Heart left ventricle (tissue), 16 donors: ENCODE results near the gene POLR2C. TPM values are rescaled to one million over a fixed set of nuclear protein-coding genes. Genes with fewer than 3 reads are reported as not detected.

Experiments
- ATAC-seq, 4 donors: fragments of 200-7000 bp; cut with Tn5 transposase; one replicate each; pipeline ENCODE4 v1.9.1; 2020 to 2022; ENCODE audit warnings: moderate library complexity in 4 of 4, mild to moderate bottlenecking in 3 of 4, moderate number of reproducible peaks in 1 of 4
- DNase-seq, 5 donors: peaks; one replicate each; pipeline ENCODE4 v3.0.0-alpha.2; 2020
- H3K27ac ChIP-seq, 12 donors: fragments of 200-600 bp; sonication (generic) in 4 of 12; one replicate each; pipeline versions ENCODE4 v1.5.0 to v1.8.0; 2016 to 2022; ENCODE audit warnings: mild to moderate bottlenecking in 2 of 12
- H3K27me3 ChIP-seq, 9 donors: fragments of 200-600 bp; sonication (generic) in 2 of 9; one replicate each; pipeline versions ENCODE4 v1.5.1 to v1.8.0; 2016 to 2022; ENCODE audit warnings: mild to moderate bottlenecking in 3 of 9
- H3K36me3 ChIP-seq, 9 donors: fragments of 200-600 bp; sonication (generic) in 2 of 9; one replicate each; pipeline versions ENCODE4 v1.5.0 to v1.8.0; 2018 to 2022; ENCODE audit warnings: mild to moderate bottlenecking in 2 of 9
- H3K4me1 ChIP-seq, 12 donors: fragments of 200-600 bp; sonication (generic) in 4 of 12; one replicate each; pipeline versions ENCODE4 v1.5.0 to v1.8.0; 2016 to 2022; ENCODE audit warnings: mild to moderate bottlenecking in 3 of 12
- H3K4me3 ChIP-seq, 12 donors: fragments of 200-600 bp; sonication (generic) in 4 of 12; one replicate each; pipeline versions ENCODE4 v1.5.0 to v1.8.0; 2017 to 2022; ENCODE audit warnings: mild to moderate bottlenecking in 9 of 12, moderate library complexity in 4 of 12
- H3K9me3 ChIP-seq, 12 donors: fragments of 200-600 bp; sonication (generic) in 4 of 12; one replicate each; pipeline versions ENCODE4 v1.5.0 to v1.8.0; 2016 to 2022; ENCODE audit warnings: mild to moderate bottlenecking in 1 of 12
- CTCF ChIP-seq, 12 donors: fragments of 200-600 bp; sonication (generic) in 4 of 12; IDR thresholded peaks; one replicate each; pipeline versions ENCODE4 v1.5.0 to v1.8.0; 2018 to 2022; ENCODE audit warnings: antibody characterized with exemption in 12 of 12, mild to moderate bottlenecking in 5 of 12
- POLR2A ChIP-seq, 2 donors: fragments of 450-650 bp; IDR thresholded peaks; one replicate each; pipeline ENCODE4 v1.6.1; 2017; ENCODE audit warnings: antibody characterized with exemption in 2 of 2, mild to moderate bottlenecking in 2 of 2, moderate library complexity in 2 of 2
- whole genome bisulfite sequencing, 4 donors: extraction: QIAGEN DNeasy Blood & Tissue Kit in 2 of 4; methylation state at CpG; one replicate each; pipeline versions ENCODE4 v1.1.5 to v1.1.7; 2013 to 2018; 5-methylcytosine and 5-hydroxymethylcytosine counted together
- intact Hi-C, 10 donors: fragments of 100-400 bp; cut with DNase I; formaldehyde crosslinking; loops; one replicate each; pipeline versions ENCODE4 v1.11.1 to v1.14.2; 2022
- long read RNA-seq, 3 donors: library from polyadenylated mRNA; unstranded; transcript quantifications; one replicate each; pipeline ENCODE4 v2.0.0, GENCODE V29; 2020 to 2021
- polyA plus RNA-seq, 2 donors: library from polyadenylated mRNA; stranded (reverse); fragments of 200-250 nt; gene quantifications; one replicate each; pipeline ENCODE4 v1.2.3, GENCODE V29; 2013
- total RNA-seq, 9 donors: library from RNA; depleted of rRNA in 2 of 9; stranded (reverse); fragments of >200 nt in 2 of 9; fragmentation: NEBNext Ultra II Directional in 3 of 9; extraction: Animal tissue kit (Norgen Biotek cat#: 25700) in 3 of 9; gene quantifications; one replicate each; pipeline versions ENCODE4 v1.1.0 to v1.2.4, GENCODE V29; 2016 to 2023
- donor health status: ischemic (EF 13 %, LVEDD 7.1; RV severe dilation, severe dysfunction).
- donor health status: healthy with polysubstance abuse.
- donor health status: DM: no; HTN: yes; CAD: no.
- donor health status: DM: no; HTN: no; CAD: no.
- donor health status: ischemic (EF 25% LVEDD 6.9; RV normal size, moderate dysfunction).
- donor health status: ischemic (EF 25% LVEDD 5.7; RV mildly dilated, moderate dysfunction).
- donor health status: healthy.
- donor health status: DM: yes; HTN: yes; CAD: no.
- donor health status: ischemic (EF 35%, LVEDD 5.7; RV mildly dilated, moderate dysfunction).
- donor health status: nonischemic (EF 11% LVEDD 7.7; RV severe dilation, severe dysfunction).
- donor health status: DM: yes; HTN: yes; CAD: no.
- donor health status: PGD.
- donor health status: ischemic (EF 29% LVEDD 5.4; RV normal size, mild dysfunction).
- donor health status: nonischemic (EF 23%, LVEDD 6.1; RV moderate dilation, normal function).

POLR2C gene
- 10 to 100 TPM; 37.4 to 99.8 (median 48.7) TPM for total RNA-seq
- 10 to 100 TPM; 19.9 to 69.4 TPM for polyA plus RNA-seq
- long read RNA-seq, donor 1, transcript POLR2C-201 (9 exons, 2,057 nt) = major isoform, 29 of 42 reads
- long read RNA-seq, donor 1, partial matches to known transcripts = 5 of 42 reads
- long read RNA-seq, donor 1, other reads (novel, unspliced or antisense) = 8 of 42 reads
- long read RNA-seq, donor 2, transcript POLR2C-201 (9 exons, 2,057 nt) = major isoform, 132 of 142 reads
- long read RNA-seq, donor 2, partial matches to known transcripts = 4 of 142 reads
- long read RNA-seq, donor 2, other reads (novel, unspliced or antisense) = 5 of 142 reads
- long read RNA-seq, donor 3, transcript POLR2C-201 (9 exons, 2,057 nt) = major isoform, 46 of 60 reads
- long read RNA-seq, donor 3, partial matches to known transcripts = 11 of 60 reads
- long read RNA-seq, donor 3, other reads (novel, unspliced or antisense) = 2 of 60 reads

GRCh38 chr16:57462209-57462977 lies at the start of gene POLR2C:
TSS of gene POLR2C (plus strand) at chr16:57462679. CDS start at chr16:57462725, 46 bp downstream.
- Histone ChIP-seq H3K4me1 (peaks cover 0 to 32% (median 20%) of the 10 kb centered on the region in 12 donors), H3K9me3 (no peaks in the 10 kb centered on the region), H3K36me3 (peaks cover 0 to 82% (median 74%) of the 10 kb centered on the region in 9 donors), H3K4me3 (peak within 1 kb of the TSS; percentile 67 to 99 (median 88)), H3K27ac (peak within 1 kb of the TSS; percentile 54 to 93 (median 86)), H3K27me3 (no peaks in the 10 kb centered on the region)
- DNase-seq (peak; percentile 87 to 95 (median 90)), ATAC-seq (peak; percentile 81 to 92 (median 89))
- intact Hi-C loops = loop anchor here in 3 of 10 donors (2.0 to 5.0 kb wide), 2 partner anchors 54 to 55 kb away; no protein-coding TSS in a partner anchor
- TF ChIP-seq POLR2A (IDR thresholded peaks at IDR 0.05) (peak in 1 of 2 donors; percentile 83), CTCF (IDR thresholded peaks at IDR 0.05) (peak; percentile 90 to 99 (median 96))
- WGBS, 4 donors = 1 to 2% (median 2%) methylated on average over 28 to 47 of the region's 47 CpGs

GRCh38 chr16:57413301-57413730 lies 49.2 kb upstream of the POLR2C start:
- ATAC-seq (no peak), DNase-seq (no peak)
- Histone ChIP-seq H3K36me3 (no peaks in the 10 kb centered on the region), H3K9me3 (no peaks in the 10 kb centered on the region), H3K27me3 (no peaks in the 10 kb centered on the region), H3K4me3 (no peak overlapping the region), H3K4me1 (peaks cover 3 to 43% (median 29%) of the 10 kb centered on the region in 12 donors), H3K27ac (no peak overlapping the region)
- intact Hi-C loops = loop anchor here in 4 of 10 donors (5.0 to 10.0 kb wide), 2 partner anchors 41 to 329 kb away; partner anchors contain the start of gene CX3CL1 (in 2 of the 4)
- TF ChIP-seq CTCF (IDR thresholded peaks at IDR 0.05) = no peak
- no peak for TF ChIP-seq POLR2A (IDR thresholded peaks at IDR 0.05)
- WGBS, 4 donors = 87 to 97% (median 91%) methylated on average over 4 to 5 of the region's 5 CpGs

- no peak overlapping the region for H3K4me3 ChIP-seq
- H3K36me3 ChIP-seq = no peaks in the 10 kb centered on the region
- DNase-seq (no peak), ATAC-seq (no peak)
- 78 to 90% (median 81%) methylated on average over 5 to 7 of the region's 7 CpGs for WGBS, 4 donors
- H3K4me1 ChIP-seq = peaks cover 7 to 43% (median 30%) of the 10 kb centered on the region in 12 donors
- intact Hi-C loops = loop anchor here in 4 of 10 donors (2.0 to 10.0 kb wide), 3 partner anchors 37 to 329 kb away; partner anchors contain the start of gene CX3CL1 (in 2 of the 4)
- H3K9me3 ChIP-seq = no peaks in the 10 kb centered on the region
- no peak for TF ChIP-seq CTCF (IDR thresholded peaks at IDR 0.05)
- no peak for TF ChIP-seq POLR2A (IDR thresholded peaks at IDR 0.05)
- no peak overlapping the region for H3K27ac ChIP-seq
- no peaks in the 10 kb centered on the region for H3K27me3 ChIP-seq
Observed at GRCh38 chr16:57413733-57414132, 48.7 kb upstream of the POLR2C start.
